Measurements from ENCODE around the gene ADGRV1.

GRCh38 chr5:91069364-91069763 lies 510.8 kb downstream of the ADGRV1 start:
- no peak for TF ChIP-seq HDGF (IDR thresholded peaks at IDR 0.05; ENCODE audit: borderline replicate concordance)
- TF ChIP-seq BHLHE40 (IDR thresholded peaks at IDR 0.05; ENCODE audit: borderline replicate concordance) = no peak
- no peak for TF ChIP-seq SUZ12 (IDR thresholded peaks at IDR 0.05)
- no peak for TF ChIP-seq FOXK2 (IDR thresholded peaks at IDR 0.05)
- TF ChIP-seq ARNT (IDR thresholded peaks at IDR 0.05) = no peak
- no peak for TF ChIP-seq TARDBP (IDR thresholded peaks at IDR 0.05)
- TF ChIP-seq FOXM1 (IDR thresholded peaks at IDR 0.05; ENCODE audit: borderline replicate concordance) = no peak
- no peak for TF ChIP-seq NFRKB (IDR thresholded peaks at IDR 0.05)
